A549 (cell line): ENCODE measurements around the gene STIM2.

Source experiments
- RAD21 ChIP-seq, 2 experiments: fragments of >200 bp in 1 of 2; sonication (Bioruptor Twin) in 1 of 2; formaldehyde crosslinking in 1 of 2; IDR thresholded peaks in 1 of 2; conservative IDR thresholded peaks in 1 of 2; 2 replicates in 1 of 2; 3 replicates in 1 of 2; pipeline ENCODE4 v1.6.1; 2012 to 2018; ENCODE audit warnings: inconsistent platforms in 1 of 2
- TF ChIP-seq, protein P1 (sequence below): fragments of >200 bp; sonication (Bioruptor Twin); formaldehyde crosslinking; IDR thresholded peaks from 3 replicates; pipeline ENCODE4 v1.5.1; 2016
- TF ChIP-seq, protein P2 (sequence below): IDR thresholded peaks from 2 replicates; pipeline ENCODE4 v1.6.1; 2012

DNA sequence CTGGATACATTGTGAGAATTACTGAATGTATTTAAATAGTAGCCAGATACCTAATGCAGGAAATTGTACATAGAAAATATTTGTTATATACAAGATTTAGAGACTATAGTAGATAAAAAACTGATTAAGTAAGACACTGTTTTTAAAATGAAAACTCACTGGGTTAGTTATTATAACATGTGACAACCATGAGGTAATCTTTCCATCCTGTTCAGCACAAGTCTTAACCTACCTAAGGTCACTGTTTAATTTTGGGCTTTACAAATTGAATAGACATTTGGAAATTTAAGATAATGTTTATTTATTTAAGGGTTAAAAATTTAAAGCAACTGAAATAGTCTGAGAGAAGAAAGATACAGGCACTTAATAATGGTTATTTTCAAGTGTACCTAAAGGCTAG, 102.1 kb downstream of the STIM2 start:
- TF ChIP-seq, protein P1, sequence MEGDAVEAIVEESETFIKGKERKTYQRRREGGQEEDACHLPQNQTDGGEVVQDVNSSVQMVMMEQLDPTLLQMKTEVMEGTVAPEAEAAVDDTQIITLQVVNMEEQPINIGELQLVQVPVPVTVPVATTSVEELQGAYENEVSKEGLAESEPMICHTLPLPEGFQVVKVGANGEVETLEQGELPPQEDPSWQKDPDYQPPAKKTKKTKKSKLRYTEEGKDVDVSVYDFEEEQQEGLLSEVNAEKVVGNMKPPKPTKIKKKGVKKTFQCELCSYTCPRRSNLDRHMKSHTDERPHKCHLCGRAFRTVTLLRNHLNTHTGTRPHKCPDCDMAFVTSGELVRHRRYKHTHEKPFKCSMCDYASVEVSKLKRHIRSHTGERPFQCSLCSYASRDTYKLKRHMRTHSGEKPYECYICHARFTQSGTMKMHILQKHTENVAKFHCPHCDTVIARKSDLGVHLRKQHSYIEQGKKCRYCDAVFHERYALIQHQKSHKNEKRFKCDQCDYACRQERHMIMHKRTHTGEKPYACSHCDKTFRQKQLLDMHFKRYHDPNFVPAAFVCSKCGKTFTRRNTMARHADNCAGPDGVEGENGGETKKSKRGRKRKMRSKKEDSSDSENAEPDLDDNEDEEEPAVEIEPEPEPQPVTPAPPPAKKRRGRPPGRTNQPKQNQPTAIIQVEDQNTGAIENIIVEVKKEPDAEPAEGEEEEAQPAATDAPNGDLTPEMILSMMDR, result no peak
- TF ChIP-seq, protein P2, sequence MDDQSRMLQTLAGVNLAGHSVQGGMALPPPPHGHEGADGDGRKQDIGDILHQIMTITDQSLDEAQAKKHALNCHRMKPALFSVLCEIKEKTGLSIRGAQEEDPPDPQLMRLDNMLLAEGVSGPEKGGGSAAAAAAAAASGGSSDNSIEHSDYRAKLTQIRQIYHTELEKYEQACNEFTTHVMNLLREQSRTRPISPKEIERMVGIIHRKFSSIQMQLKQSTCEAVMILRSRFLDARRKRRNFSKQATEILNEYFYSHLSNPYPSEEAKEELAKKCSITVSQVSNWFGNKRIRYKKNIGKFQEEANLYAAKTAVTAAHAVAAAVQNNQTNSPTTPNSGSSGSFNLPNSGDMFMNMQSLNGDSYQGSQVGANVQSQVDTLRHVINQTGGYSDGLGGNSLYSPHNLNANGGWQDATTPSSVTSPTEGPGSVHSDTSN, result no peak
- no peak for TF ChIP-seq RAD21 (conservative IDR thresholded peaks at IDR 0.05 in 1 of 2, IDR thresholded peaks at IDR 0.05 in 1 of 2)
